CD14-positive monocyte (primary cell): ENCODE measurements around the gene ABHD17C. TPM values are rescaled to one million over a fixed set of nuclear protein-coding genes. Genes with fewer than 3 reads are reported as not detected.

ENCODE experiments used
- DNase-seq, 3 donors: peaks; one replicate each; pipeline ENCODE4 v3.0.0-alpha.2; 2011 to 2022
- H2AFZ ChIP-seq: 2 replicates; pipeline ENCODE4 v1.6.0; 2012; ENCODE audit warnings: mild to moderate bottlenecking, low read depth, low read length, inconsistent platforms; ENCODE audit not compliant: insufficient read depth, poor library complexity, severe bottlenecking
- H3K27ac ChIP-seq, 2 donors: 1 replicate in 1 of 2; 2 replicates in 1 of 2; pipeline ENCODE4 v1.5.1; 2012 to 2013; ENCODE audit warnings: low read length in 2 of 2, control low read depth in 1 of 2, inconsistent platforms in 1 of 2, low read depth in 1 of 2, mild to moderate bottlenecking in 1 of 2
- H3K27me3 ChIP-seq, 2 donors: one replicate each; pipeline versions ENCODE4 v1.6.0 to v1.6.1; 2011 to 2013; ENCODE audit warnings: low read length in 2 of 2; ENCODE audit not compliant: control insufficient read depth in 2 of 2, insufficient read depth in 2 of 2
- H3K36me3 ChIP-seq, 2 donors: replicated peaks in 1 of 2; 1 replicate in 1 of 2; 2 replicates in 1 of 2; pipeline versions ENCODE4 v1.5.1 to v1.6.1; 2012 to 2013; ENCODE audit warnings: low read length in 2 of 2, control low read depth in 1 of 2, inconsistent platforms in 1 of 2, mild to moderate bottlenecking in 1 of 2; ENCODE audit not compliant: insufficient read depth in 2 of 2, control insufficient read depth in 1 of 2
- H3K4me1 ChIP-seq, 2 donors: 1 replicate in 1 of 2; 2 replicates in 1 of 2; pipeline versions ENCODE4 v1.5.1 to v1.6.1; 2012 to 2013; ENCODE audit warnings: low read length in 2 of 2, control low read depth in 1 of 2, inconsistent platforms in 1 of 2, mild to moderate bottlenecking in 1 of 2, moderate library complexity in 1 of 2; ENCODE audit not compliant: insufficient read depth in 2 of 2, control insufficient read depth in 1 of 2
- H3K4me2 ChIP-seq: replicated peaks from 2 replicates; pipeline ENCODE3; 2012; ENCODE audit warnings: low read length, moderate library complexity, mild to moderate bottlenecking; ENCODE audit not compliant: poor library complexity, severe bottlenecking; ENCODE audit errors: extremely low read depth
- H3K4me3 ChIP-seq, 3 experiments: fragments of 200-600 bp in 1 of 3; sonication (generic) in 1 of 3; replicated peaks in 1 of 3; 1 replicate in 2 of 3; 2 replicates in 1 of 3; pipeline ENCODE4 v1.5.1; 2011 to 2013; ENCODE audit warnings: low read length in 3 of 3, mild to moderate bottlenecking in 3 of 3, control low read depth in 2 of 3, low read depth in 2 of 3, inconsistent platforms in 1 of 3, moderate library complexity in 1 of 3
- H3K79me2 ChIP-seq: 2 replicates; pipeline ENCODE4 v1.6.0; 2012; ENCODE audit warnings: mild to moderate bottlenecking, control low read depth, inconsistent platforms, low read length, moderate library complexity; ENCODE audit not compliant: insufficient read depth
- H3K9ac ChIP-seq: 2 replicates; pipeline ENCODE4 v1.6.0; 2017; ENCODE audit warnings: low read length, mild to moderate bottlenecking; ENCODE audit not compliant: insufficient read depth, poor library complexity, severe bottlenecking
- H3K9me3 ChIP-seq, 2 donors: replicated peaks in 1 of 2; 1 replicate in 1 of 2; 2 replicates in 1 of 2; pipeline versions ENCODE4 v1.5.1 to v1.6.1; 2012 to 2013; ENCODE audit warnings: low read length in 2 of 2, control low read depth in 1 of 2; ENCODE audit not compliant: control insufficient read depth in 1 of 2, insufficient read depth in 1 of 2
- H4K20me1 ChIP-seq: 2 replicates; pipeline ENCODE4 v1.6.0; 2012; ENCODE audit warnings: mild to moderate bottlenecking, low read length, control low read depth, moderate library complexity; ENCODE audit not compliant: insufficient read depth
- H3K27ac Mint-ChIP-seq, 7 donors: one replicate each; pipeline ENCODE4 v1.8.0; 2020; ENCODE audit warnings: mild to moderate bottlenecking in 7 of 7, mixed read lengths in 7 of 7, moderate library complexity in 6 of 7, inconsistent platforms in 2 of 7
- H3K27me3 Mint-ChIP-seq, 3 donors: one replicate each; pipeline ENCODE4 v1.8.0; 2021 to 2022; ENCODE audit warnings: low read depth in 3 of 3, mild to moderate bottlenecking in 3 of 3, mixed read lengths in 3 of 3, moderate library complexity in 3 of 3, inconsistent platforms in 1 of 3
- H3K36me3 Mint-ChIP-seq, 2 donors: one replicate each; pipeline ENCODE4 v1.8.0; 2020; ENCODE audit warnings: mixed read lengths in 2 of 2, inconsistent platforms in 1 of 2, mild to moderate bottlenecking in 1 of 2
- H3K4me1 Mint-ChIP-seq: one replicate; pipeline ENCODE4 v1.8.0; 2020; ENCODE audit warnings: mild to moderate bottlenecking, mixed read lengths
- H3K4me3 Mint-ChIP-seq, 2 donors: one replicate each; pipeline ENCODE4 v1.8.0; 2020; ENCODE audit warnings: mild to moderate bottlenecking in 2 of 2, mixed read lengths in 2 of 2, moderate library complexity in 1 of 2
- H3K9me3 Mint-ChIP-seq, 7 donors: one replicate each; pipeline ENCODE4 v1.8.0; 2020 to 2022; ENCODE audit warnings: mixed read lengths in 7 of 7, mild to moderate bottlenecking in 6 of 7, moderate library complexity in 6 of 7, inconsistent platforms in 2 of 7
- CTCF ChIP-seq: fragments of 200-600 bp; IDR thresholded peaks from one replicate; pipeline ENCODE4 v1.8.0; 2022; ENCODE audit warnings: antibody characterized with exemption, mild to moderate bottlenecking
- WGBS: methylation state at CpG from one replicate; pipeline ENCODE4 v1.1.5; 2013; ENCODE audit warnings: missing lambda C conversion rate; ENCODE audit not compliant: insufficient coverage; 5-methylcytosine and 5-hydroxymethylcytosine counted together
- intact Hi-C, 2 donors: fragments of 100-400 bp; cut with micrococcal nuclease; formaldehyde crosslinking; loops; one replicate each; pipeline versions ENCODE4 v1.15.0 to v1.15.1; 2023
- polyA plus RNA-seq, 3 donors: library from polyadenylated mRNA; depleted of rRNA in 1 of 3; unstranded in 2 of 3; stranded (reverse) in 1 of 3; fragments of 300-500 nt in 2 of 3; fragments of >200 nt in 1 of 3; fragmentation: Illumina TruSeq in 2 of 3; gene quantifications; 1 replicate in 2 of 3; 2 replicates in 1 of 3; pipeline ENCODE4 v1.2.3, GENCODE V29; 2012 to 2021

Gene ABHD17C
- polyA plus RNA-seq, 3 donors: 0.48 to 0.76 (median 0.68) TPM

GRCh38 chr15:80775338-80775737 lies 80.2 kb downstream of the ABHD17C start:
- TF ChIP-seq CTCF: no peak
- no CpG with 5 or more reads among the region's 3 CpGs for WGBS
- Histone ChIP-seq H3K4me1 (peaks cover 33 to 40% of the 10 kb centered on the region in 2 donors), H3K27me3 (peaks cover 22 to 24% of the 10 kb centered on the region in 2 donors), H3K36me3 (no peaks in the 10 kb centered on the region), H2AFZ (no peak overlapping the region), H3K4me2 (no peak overlapping the region), H3K9me3 (peaks cover 12 to 14% of the 10 kb centered on the region in 2 donors), H3K79me2 (no peaks in the 10 kb centered on the region), H3K4me3 (no peak overlapping the region), H4K20me1 (no peaks in the 10 kb centered on the region), H3K27ac (no peak overlapping the region), H3K9ac (no peak overlapping the region)
- Mint-ChIP-seq H3K36me3 (peaks cover 7 to 11% of the 10 kb centered on the region in 2 donors), H3K27me3 (peaks cover 18 to 32% (median 29%) of the 10 kb centered on the region in 3 donors), H3K4me1 (peaks cover 32% of the 10 kb centered on the region), H3K27ac (no peak overlapping the region), H3K9me3 (peaks cover 2 to 18% (median 10%) of the 10 kb centered on the region in 7 donors), H3K4me3 (no peak overlapping the region)
- no peak for DNase-seq
- intact Hi-C loops: loop anchor here (5.0 kb wide), 2 partner anchors 78 to 318 kb away; partner anchors contain the start of gene ABHD17C (in 1 of the 2)

- no peaks in the 10 kb centered on the region for H3K36me3 ChIP-seq
- peak; percentile 38 to 61 (median 39) for DNase-seq
- H4K20me1 ChIP-seq: no peaks in the 10 kb centered on the region
- no peak overlapping the region for H3K4me2 ChIP-seq
- peaks cover 33 to 44% of the 10 kb centered on the region in 2 donors for H3K4me1 ChIP-seq
- Mint-ChIP-seq H3K4me1 (peaks cover 32% of the 10 kb centered on the region), H3K27ac (peak overlapping the region; percentile 25 to 85 (median 71)), H3K4me3 (peak overlapping the region in 1 of 2 donors; percentile 60), H3K27me3 (peaks cover 30 to 44% (median 41%) of the 10 kb centered on the region in 3 donors), H3K36me3 (peaks cover 7 to 12% of the 10 kb centered on the region in 2 donors), H3K9me3 (peaks cover 2 to 21% (median 11%) of the 10 kb centered on the region in 7 donors)
- H3K27ac ChIP-seq: peak overlapping the region in 1 of 2 donors; percentile 28
- no peak overlapping the region for H3K9ac ChIP-seq
- H3K9me3 ChIP-seq: peaks cover 12 to 22% of the 10 kb centered on the region in 2 donors
- H3K79me2 ChIP-seq: no peaks in the 10 kb centered on the region
- TF ChIP-seq CTCF: peak; percentile 71
- H2AFZ ChIP-seq: no peak overlapping the region
- peaks cover 33 to 36% of the 10 kb centered on the region in 2 donors for H3K27me3 ChIP-seq
- 47% methylated on average over 4 of the region's 5 CpGs for WGBS
- intact Hi-C loops: loop anchor here (5.0 kb wide), 2 partner anchors 79 to 319 kb away; partner anchors contain the start of gene ABHD17C (in 1 of the 2)
- H3K4me3 ChIP-seq: no peak overlapping the region
Measured at GRCh38 chr15:80776420-80777045, 81.4 kb downstream of the ABHD17C start.
